Fibroblast of peridontal ligament (primary cell): ENCODE measurements around the gene GOSR2.

ENCODE experiments used
- DNase-seq: peaks from one replicate; pipeline ENCODE4 v3.0.0-alpha.2; 2010; ENCODE audit errors: extremely low read depth

Gene GOSR2

GRCh38 chr17:46922804-46923635, at the start of gene GOSR2:
GOSR2 (plus strand) TSS chr17:46923160; CDS start chr17:46923193, 33 bp downstream.
- peak; percentile 89 for DNase-seq

- DNase-seq: no peak
These were observed 48.9 kb upstream of the GOSR2 start for GRCh38 chr17:46873941-46874645.

DNA sequence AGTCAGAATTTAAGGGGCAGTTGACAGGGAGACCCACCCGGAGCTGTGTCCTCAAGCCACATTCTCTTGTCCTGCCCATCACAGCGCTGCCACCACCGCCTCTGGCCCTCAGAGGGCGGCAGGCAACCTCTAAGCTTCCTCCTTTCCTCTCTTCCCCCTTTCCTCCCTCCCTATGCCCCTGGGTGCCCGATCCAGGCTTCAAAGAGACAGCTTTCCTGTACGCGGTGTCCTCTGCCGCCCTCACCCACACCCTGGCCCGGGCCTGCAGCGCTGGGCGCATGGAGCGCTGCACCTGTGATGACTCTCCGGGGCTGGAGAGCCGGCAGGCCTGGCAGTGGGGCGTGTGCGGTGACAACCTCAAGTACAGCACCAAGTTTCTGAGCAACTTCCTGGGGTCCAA, 48.1 kb upstream of the GOSR2 start:
- no peak for DNase-seq

DNA sequence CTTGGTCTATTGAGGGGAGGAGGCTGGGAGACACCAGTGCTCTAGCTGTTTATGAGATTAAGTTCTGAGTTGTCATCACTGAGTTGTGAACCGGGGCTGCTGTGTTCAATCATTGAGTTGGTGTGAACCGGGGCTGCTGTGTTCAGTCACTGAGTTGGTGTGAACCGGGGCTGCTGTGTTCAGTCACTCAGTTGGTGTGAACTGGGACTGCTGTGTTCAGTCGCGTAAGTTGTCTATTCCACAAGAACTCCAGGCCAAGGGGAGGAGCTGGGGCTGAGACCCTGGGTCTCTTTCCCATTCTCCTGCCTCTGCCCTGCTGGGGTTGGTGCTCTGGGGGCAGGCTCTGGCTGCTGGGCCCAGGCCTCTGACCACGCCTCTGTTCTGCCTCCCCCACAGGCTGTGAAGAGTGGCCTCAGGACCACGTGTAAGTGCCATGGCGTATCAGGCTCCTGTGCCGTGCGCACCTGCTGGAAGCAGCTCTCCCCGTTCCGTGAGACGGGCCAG, 47.1 kb upstream of the GOSR2 start:
- no peak for DNase-seq

DNA sequence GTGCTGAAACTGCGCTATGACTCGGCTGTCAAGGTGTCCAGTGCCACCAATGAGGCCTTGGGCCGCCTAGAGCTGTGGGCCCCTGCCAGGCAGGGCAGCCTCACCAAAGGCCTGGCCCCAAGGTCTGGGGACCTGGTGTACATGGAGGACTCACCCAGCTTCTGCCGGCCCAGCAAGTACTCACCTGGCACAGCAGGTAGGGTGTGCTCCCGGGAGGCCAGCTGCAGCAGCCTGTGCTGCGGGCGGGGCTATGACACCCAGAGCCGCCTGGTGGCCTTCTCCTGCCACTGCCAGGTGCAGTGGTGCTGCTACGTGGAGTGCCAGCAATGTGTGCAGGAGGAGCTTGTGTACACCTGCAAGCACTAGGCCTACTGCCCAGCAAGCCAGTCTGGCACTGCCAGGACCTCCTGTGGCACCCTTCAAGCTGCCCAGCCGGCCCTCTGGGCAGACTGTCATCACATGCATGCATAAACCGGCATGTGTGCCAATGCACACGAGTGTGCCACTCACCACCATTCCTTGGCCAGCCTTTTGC, 46.5 kb upstream of the GOSR2 start:
- DNase-seq: no peak

DNA sequence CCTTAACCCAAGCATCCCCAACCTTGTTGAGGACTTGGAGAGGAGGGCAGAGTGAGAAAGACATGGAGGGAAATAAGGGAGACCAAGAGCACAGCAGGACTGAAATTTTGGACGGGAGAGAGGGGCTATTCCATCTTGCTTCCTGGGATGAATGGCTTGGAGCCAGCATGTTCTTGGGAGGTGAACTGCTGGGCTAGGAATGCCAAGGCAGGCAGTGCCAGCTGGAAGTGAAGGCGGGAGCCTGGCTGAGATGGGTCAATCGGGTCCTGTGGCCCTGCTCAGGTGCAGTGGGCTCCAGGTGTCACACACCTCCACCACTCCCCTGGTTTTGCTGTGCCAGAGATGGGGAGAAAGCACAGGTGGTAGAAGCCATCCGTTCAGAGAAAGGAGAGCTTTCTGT, 46.0 kb upstream of the GOSR2 start:
- no peak for DNase-seq

GRCh38 chr17:46877466-46877865, 45.5 kb upstream of the GOSR2 start:
- no peak for DNase-seq

GRCh38 chr17:46878055-46878454, 44.9 kb upstream of the GOSR2 start:
- no peak for DNase-seq

- DNase-seq: no peak
These were observed 43.9 kb upstream of the GOSR2 start for GRCh38 chr17:46879101-46879500.

DNA sequence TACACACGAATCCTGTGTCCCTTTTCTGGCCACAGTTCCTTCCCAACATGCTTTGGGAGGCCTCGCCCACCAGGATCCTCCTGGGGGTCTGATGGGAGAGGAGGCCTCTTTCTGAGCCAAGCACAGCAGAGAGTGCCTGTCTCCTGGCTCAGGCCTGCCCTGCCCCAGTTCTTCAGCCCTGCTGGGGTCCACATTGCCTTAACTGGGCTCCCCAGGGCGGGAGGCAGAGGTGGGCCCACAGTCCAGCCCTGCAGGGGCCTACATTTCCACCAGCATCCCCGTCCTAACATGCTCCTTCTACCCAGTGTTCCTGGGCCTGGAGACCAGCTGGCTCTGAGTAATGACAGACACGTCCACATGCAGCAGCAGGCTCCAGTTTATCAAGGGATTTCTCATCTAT, 41.9 kb upstream of the GOSR2 start:
- DNase-seq: no peak

DNA sequence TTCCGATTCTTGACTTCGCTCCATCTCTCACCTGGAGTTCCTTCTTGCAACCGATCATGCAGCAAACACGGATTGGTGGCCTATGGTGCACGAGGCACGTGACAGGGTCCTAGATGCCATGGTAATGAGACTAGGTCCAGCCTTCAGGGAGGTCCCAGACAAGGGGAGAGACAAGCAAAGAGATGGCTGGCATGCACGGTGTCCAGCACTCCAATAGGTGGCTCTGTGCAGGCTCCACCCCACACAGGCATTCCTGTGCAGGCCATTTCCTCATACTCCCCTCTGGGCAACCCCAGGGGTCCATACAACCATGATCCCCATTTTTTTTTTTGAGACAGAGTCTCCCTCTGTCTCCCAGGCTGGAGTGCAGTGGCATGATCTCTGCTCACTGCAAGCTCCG, 40.3 kb upstream of the GOSR2 start:
- no peak for DNase-seq

DNA sequence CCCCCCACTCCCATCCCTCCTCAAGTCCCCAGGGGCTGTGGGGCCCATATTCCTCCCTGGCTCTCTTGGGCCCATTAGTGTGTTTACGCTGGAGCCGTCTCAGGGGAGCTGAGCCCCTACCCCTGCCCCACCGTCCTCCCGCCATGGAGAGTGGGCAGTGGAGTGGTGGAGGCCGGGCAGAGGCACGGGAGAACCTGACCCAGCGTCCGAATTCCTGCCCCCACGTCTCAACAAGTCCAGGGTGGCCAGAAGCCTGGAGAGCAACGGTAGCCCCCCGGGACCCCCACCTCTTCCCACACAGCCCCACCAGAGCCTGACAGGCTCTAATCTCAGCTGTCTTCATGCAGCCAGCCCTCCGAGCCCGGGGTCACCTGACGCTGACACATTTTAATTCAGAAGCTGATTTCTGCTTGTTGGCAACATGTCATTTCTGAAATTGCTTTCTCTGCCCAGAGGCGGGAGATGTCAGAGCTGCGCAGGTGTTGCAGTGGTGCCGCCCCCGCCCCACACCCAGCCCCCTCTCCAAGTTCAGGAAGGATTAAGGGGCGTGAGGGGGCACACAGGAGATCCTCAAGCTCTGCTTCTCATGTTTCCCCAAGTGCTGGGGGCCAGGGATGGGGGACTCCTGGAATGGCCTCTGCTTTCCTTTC, 39.0 kb upstream of the GOSR2 start:
- no peak for DNase-seq

DNA sequence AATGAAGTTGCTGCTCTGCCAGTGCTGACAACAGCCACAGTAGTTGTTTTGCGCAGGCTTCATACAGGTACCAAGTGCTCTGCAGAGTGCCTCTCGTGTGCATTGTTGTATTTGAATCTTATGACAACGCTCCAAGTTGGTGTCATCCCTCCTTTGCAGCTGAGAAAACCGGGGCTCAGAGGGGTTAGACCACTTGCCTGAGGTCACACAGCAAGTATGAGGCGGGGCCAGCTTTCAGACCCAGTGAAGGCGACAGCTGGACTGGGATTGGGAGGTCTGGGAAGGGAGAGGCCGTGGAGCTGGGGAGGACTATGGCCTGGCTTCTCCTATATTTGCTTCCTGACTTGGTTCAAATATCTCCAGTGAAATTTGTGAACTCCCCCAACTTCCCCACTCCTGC, 38.4 kb upstream of the GOSR2 start:
- no peak for DNase-seq

DNA sequence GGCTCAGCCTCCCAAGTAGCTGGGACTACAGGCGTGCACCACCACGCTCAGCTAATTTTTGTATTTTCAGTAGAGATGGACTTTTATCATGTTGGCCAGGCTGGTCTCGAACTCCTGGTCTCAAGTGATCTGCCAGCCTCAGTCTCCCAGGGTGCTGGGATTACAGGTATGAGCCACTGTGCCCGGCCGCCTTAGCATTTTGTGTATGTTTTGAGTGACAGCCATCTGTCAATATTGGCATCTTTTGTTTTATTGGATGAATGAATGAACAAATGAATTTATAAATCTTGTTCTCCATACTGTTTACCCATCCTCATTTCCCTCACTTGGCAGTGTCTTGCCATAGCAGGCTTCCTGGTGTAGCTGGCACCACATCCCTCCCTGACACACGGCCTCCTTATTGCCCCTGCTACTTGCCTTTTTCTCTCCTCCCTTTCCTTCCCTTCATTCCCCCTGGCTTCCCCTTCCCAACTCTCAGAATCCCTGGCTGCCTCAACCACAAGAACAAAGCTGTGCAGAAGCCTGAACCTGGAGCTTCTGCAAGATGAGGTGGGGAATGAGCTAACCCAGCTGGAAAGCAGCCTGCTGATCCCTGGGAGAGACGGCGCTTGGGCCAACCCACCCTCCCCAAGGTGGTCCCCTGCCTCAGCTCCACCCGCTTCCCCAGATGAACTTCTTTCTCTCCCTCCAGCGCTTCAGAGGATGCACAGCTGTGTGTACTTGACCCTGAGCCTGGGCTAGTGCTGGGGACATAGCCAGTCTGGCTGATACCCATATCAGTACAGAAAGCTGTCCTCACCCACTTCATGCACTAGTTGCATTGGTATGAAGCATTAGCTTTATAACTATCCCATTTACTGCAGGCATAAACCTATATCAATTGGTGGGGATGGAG, 37.3 kb upstream of the GOSR2 start:
- no peak for DNase-seq

GRCh38 chr17:46886310-46886663, 36.7 kb upstream of the GOSR2 start:
- no peak for DNase-seq

- no peak for DNase-seq
These were observed 35.2 kb upstream of the GOSR2 start for GRCh38 chr17:46887717-46888116.

GRCh38 chr17:46888727-46889126, 34.2 kb upstream of the GOSR2 start:
- no peak for DNase-seq

DNA sequence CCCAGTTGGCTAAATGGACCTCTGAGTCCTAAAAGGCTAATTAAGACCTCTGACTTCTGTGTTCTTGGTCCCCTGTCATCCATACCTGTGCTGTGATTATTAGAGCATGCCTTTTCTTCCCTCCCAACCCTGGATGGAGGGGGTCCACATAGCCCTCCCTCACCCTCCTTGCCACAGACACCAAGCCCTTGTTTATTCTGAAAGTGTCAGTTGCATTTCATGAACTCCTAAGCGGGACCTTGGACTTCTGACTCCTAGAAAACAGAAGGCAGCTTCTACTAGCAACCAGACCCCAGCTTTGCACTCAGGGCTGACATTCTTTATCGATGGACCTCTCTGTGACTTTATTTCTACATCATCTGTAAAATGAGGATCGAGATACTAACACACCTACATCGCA, 33.4 kb upstream of the GOSR2 start:
- no peak for DNase-seq

DNA sequence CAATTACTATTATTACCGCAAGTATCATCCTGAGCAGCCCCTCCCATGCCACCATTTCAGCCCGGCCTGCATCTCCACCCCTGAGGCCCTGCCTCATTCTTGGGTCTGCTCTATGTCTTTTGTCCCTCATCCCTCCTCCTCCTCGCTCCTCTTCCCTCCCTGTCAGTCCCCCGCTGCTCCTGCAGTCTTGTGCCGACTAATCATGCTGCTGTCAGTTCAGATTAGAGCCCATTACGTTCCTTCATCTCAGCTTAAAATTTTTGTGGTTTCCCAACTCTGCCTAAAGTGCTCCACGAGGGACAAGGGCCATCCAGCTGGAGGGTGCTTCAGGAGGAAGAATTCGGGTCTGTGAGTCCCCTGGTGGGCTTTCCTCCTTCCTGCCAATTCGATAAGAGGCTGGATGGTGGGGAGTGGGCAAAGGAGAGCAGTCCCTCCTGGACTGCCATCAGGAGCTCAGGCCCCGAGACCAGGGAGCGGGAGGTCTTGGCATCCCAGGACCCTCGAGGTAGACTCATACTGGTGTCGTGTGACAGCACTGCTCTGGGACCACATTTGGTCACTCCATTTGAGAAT, 32.9 kb upstream of the GOSR2 start:
- no peak for DNase-seq

DNA sequence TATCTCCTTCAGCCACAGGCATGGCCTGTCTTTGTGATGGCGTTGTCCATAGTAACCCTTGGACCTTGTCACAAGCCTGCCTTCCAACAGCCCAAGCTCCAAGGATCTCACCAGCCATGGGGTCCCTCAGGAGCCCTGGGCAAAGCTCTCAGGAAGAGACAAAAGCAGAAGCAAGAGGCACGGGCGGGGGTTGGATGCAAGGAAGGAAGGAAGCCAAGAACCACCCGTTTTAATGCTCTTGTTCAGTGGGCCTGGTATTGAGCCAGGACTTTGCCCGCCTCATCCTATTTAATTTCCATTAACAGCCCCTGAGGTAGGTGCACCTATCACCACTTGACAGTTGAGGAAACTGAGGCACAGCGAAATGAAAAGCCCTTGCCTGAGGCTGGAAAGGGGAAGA, 32.3 kb upstream of the GOSR2 start:
- DNase-seq: no peak

DNA sequence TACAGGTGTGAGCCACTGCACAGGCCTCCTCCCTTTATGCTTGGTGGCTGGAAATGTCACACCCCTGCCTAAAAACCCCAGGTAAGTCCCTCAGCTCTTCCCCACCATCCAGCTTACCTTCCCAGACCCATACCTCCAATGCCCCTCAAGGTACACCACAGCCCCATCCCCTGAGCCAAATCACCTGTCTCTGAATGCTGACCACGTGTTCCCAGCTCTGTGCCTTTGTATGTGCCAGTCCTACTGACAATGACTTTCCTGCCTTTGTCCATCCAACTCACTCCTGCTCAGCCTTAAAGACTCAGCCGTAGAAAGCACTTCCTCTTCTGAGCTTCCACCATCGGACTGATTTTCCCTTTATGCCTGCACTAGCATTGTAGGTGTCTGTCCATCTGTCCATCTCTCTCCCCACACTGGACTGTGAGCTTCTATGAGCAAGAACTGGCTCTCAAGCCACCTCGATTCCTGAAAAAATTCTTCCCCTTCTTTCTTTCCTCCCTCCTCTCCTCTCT, 30.7 kb upstream of the GOSR2 start:
- DNase-seq: no peak
